HFF-Myc (cell line): Measurements from ENCODE around the gene SPINT1.

Source experiments
- DNase-seq: peaks from one replicate; pipeline ENCODE4 v3.0.0-alpha.2; 2011; ENCODE audit warnings: low read depth; ENCODE audit errors: extremely low read depth
- H3K4me3 ChIP-seq: replicated peaks from 2 replicates; pipeline ENCODE4 v1.5.1; 2011; ENCODE audit warnings: low read depth, mild to moderate bottlenecking, control low read depth, low read length
- TF ChIP-seq, protein P1 (sequence below): IDR thresholded peaks from 2 replicates; pipeline ENCODE4 v1.5.1; 2012; ENCODE audit warnings: mild to moderate bottlenecking, low read depth, low read length, control low read depth; ENCODE audit errors: missing control alignments

SPINT1 gene

GRCh38 chr15:40892447-40893012, 48.7 kb downstream of the SPINT1 start:
- no peak for DNase-seq
- H3K4me3 ChIP-seq = no peak overlapping the region
- TF ChIP-seq, protein P1, sequence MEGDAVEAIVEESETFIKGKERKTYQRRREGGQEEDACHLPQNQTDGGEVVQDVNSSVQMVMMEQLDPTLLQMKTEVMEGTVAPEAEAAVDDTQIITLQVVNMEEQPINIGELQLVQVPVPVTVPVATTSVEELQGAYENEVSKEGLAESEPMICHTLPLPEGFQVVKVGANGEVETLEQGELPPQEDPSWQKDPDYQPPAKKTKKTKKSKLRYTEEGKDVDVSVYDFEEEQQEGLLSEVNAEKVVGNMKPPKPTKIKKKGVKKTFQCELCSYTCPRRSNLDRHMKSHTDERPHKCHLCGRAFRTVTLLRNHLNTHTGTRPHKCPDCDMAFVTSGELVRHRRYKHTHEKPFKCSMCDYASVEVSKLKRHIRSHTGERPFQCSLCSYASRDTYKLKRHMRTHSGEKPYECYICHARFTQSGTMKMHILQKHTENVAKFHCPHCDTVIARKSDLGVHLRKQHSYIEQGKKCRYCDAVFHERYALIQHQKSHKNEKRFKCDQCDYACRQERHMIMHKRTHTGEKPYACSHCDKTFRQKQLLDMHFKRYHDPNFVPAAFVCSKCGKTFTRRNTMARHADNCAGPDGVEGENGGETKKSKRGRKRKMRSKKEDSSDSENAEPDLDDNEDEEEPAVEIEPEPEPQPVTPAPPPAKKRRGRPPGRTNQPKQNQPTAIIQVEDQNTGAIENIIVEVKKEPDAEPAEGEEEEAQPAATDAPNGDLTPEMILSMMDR = no peak

DNA sequence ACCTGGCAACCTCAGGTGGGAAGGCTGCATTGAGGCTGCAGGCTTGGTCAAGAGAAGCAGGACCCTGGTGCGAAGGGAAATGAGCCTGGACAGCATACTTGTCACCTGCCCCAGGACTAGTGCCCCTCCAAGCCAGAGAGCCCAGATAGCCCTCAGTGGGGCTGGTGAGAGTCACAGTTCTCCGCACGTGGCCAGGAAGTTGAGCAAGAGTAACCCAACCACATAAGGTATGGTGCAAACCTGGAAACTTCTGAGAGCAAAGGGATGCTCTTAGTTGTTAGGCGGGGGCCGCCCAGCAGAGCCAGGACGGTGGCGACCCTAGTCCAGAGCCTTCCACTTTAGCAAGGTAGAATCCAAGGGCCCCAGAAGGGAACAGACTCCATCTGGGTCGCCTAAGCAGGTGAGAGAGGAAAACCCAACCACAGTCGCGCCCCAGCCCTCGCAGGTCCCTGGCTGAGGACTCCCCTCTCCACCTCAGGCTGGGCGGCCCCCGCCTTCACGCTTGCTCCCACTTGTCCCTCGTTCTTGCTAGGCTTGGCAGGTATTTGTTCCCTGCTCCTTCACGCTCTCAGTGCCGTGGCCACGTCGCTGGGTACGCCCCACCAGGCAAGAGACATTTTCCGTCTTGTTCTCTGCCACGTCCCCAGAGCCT, 49.3 kb downstream of the SPINT1 start:
- DNase-seq = no peak
- H3K4me3 ChIP-seq = no peak overlapping the region

DNA sequence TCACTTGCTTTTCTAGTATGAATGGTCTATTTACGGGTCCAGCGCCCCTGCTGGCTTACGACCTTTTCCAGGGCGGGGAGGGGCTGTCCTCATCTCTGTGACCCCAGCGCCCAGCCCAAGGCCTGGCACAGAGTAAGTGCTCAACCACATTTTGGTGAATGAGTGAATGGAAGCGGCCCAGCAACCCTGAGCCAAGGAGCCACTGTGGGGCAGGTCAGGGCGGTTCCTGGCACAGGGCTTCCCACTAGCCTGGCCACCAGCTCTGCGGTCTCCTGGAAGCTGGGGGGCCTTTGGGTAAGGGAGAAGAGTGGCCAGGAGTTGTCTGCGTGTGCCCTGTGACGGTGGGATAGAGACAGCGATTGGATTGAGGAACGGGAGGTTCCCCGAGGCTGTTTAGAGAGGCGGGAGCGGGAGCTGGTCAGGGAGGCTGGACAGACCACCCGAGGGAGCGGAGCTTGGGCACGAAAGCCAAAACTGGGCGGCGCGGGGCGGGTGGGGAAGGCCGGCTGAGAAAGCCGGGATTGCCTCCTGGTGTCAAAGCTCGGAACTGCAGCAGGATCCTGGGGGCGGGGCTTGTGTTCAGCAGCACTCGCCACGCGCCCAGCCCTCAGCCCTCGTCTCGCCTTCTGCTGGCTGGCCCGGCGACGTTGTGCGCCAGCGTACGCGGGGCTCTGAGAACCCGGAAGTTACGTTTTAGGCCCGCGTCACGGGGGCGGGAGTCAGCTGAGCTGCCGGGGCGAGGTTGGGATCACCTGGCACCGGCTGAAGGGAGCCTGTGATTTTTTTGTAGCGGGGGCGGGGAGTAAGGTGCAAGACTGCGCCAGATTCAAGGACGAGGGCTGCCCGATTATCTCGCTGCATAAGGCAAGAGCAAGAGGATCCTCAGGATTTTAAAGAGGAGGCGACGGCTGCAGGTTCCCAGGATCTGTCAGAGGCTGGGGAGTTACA, 50.2 kb downstream of the SPINT1 start, which contains the start of gene VPS18:
TSS of gene VPS18 (plus strand) at position 718 of the 948 bp plus-strand sequence. CDS start 319 bp downstream, outside the sequence.
- peak; percentile 84 for DNase-seq
- H3K4me3 ChIP-seq = peak within 1 kb of the TSS; percentile 93
- TF ChIP-seq, protein P1 = peak; percentile 60

More for the DNA sequence above, 49.3 kb downstream of the SPINT1 start:
- TF ChIP-seq, protein P1 = no peak

GRCh38 chr15:40894681-40895448, 51.0 kb downstream of the SPINT1 start:
- TF ChIP-seq, protein P1 = peak; percentile 55
- no peak for DNase-seq
- peak overlapping the region; percentile 93 for H3K4me3 ChIP-seq

GRCh38 chr15:40899536-40900207, 55.8 kb downstream of the SPINT1 start:
- no peak for DNase-seq
- TF ChIP-seq, protein P1 = no peak
- no peak overlapping the region for H3K4me3 ChIP-seq
